Neuronal stem cell (in vitro differentiated cells): Measurements from ENCODE around the gene EIF4G3.

ENCODE experiments used
- DNase-seq: peaks from one replicate; pipeline ENCODE4 v3.0.0-alpha.2; 2013; ENCODE audit warnings: low spot score
- H2AFZ ChIP-seq: one replicate; pipeline ENCODE4 v1.6.1; 2013; ENCODE audit warnings: mild to moderate bottlenecking, low read length, inconsistent platforms
- H2AK5ac ChIP-seq: 2 replicates; pipeline ENCODE4 v1.6.1; 2013; ENCODE audit warnings: low read depth, mild to moderate bottlenecking, inconsistent platforms, low read length, moderate library complexity, mixed read lengths
- H2BK120ac ChIP-seq: 2 replicates; pipeline ENCODE4 v1.6.1; 2013; ENCODE audit warnings: low read depth, mild to moderate bottlenecking, inconsistent platforms, low read length, moderate library complexity, mixed read lengths
- H2BK12ac ChIP-seq: one replicate; pipeline ENCODE4 v1.6.1; 2013; ENCODE audit warnings: low read length, inconsistent platforms
- H2BK15ac ChIP-seq: 2 replicates; pipeline ENCODE4 v1.6.1; 2013; ENCODE audit warnings: mild to moderate bottlenecking, low read length, inconsistent platforms, mixed read lengths
- H2BK5ac ChIP-seq: one replicate; pipeline ENCODE4 v1.6.1; 2013; ENCODE audit warnings: inconsistent platforms, mild to moderate bottlenecking, low read length, moderate library complexity
- H3K14ac ChIP-seq: one replicate; pipeline ENCODE4 v1.6.1; 2013; ENCODE audit warnings: low read length, inconsistent platforms
- H3K18ac ChIP-seq: 2 replicates; pipeline ENCODE4 v1.6.1; 2013; ENCODE audit warnings: low read length, inconsistent platforms
- H3K23ac ChIP-seq: 2 replicates; pipeline ENCODE4 v1.6.1; 2013; ENCODE audit warnings: low read depth, mild to moderate bottlenecking, mixed read lengths, low read length, inconsistent platforms; ENCODE audit not compliant: poor library complexity
- H3K27ac ChIP-seq: replicated peaks from 3 replicates; pipeline ENCODE4 v1.5.1; 2013; ENCODE audit warnings: low read length, inconsistent platforms
- H3K27me3 ChIP-seq, 3 experiments: 2 replicates each; pipeline ENCODE4 v1.6.1; 2013; ENCODE audit warnings: low read length in 3 of 3, mild to moderate bottlenecking in 2 of 3, inconsistent platforms in 1 of 3, low read depth in 1 of 3, mixed read lengths in 1 of 3, moderate library complexity in 1 of 3; ENCODE audit not compliant: control insufficient read depth in 3 of 3, insufficient read depth in 3 of 3
- H3K36me3 ChIP-seq, 2 donors: replicated peaks in 1 of 2; 2 replicates each; pipeline ENCODE4 v1.6.1; 2013; ENCODE audit warnings: low read length in 2 of 2; ENCODE audit not compliant: control insufficient read depth in 2 of 2, insufficient read depth in 2 of 2
- H3K4ac ChIP-seq: 2 replicates; pipeline ENCODE4 v1.6.1; 2013; ENCODE audit warnings: inconsistent platforms, mild to moderate bottlenecking, low read length, moderate library complexity
- H3K4me1 ChIP-seq, 2 donors: 1 replicate in 1 of 2; 2 replicates in 1 of 2; pipeline ENCODE4 v1.6.1; 2013; ENCODE audit warnings: low read length in 2 of 2, low read depth in 1 of 2; ENCODE audit not compliant: control insufficient read depth in 2 of 2, insufficient read depth in 1 of 2
- H3K4me2 ChIP-seq: one replicate; pipeline ENCODE4 v1.6.1; 2013; ENCODE audit warnings: mild to moderate bottlenecking, low read length, inconsistent platforms; ENCODE audit not compliant: insufficient read depth, poor library complexity, severe bottlenecking
- H3K4me3 ChIP-seq, 2 donors: 2 replicates each; pipeline ENCODE4 v1.5.1; 2013; ENCODE audit warnings: low read length in 2 of 2, mild to moderate bottlenecking in 2 of 2, inconsistent platforms in 1 of 2, moderate library complexity in 1 of 2
- H3K79me1 ChIP-seq: one replicate; pipeline ENCODE4 v1.6.1; 2013; ENCODE audit warnings: low read depth, mild to moderate bottlenecking, inconsistent platforms, low read length, moderate library complexity
- H3K9ac ChIP-seq: one replicate; pipeline ENCODE4 v1.6.1; 2013; ENCODE audit warnings: mild to moderate bottlenecking, low read depth, low read length, inconsistent platforms; ENCODE audit not compliant: poor library complexity
- H3K9me3 ChIP-seq, 2 donors: replicated peaks in 1 of 2; 2 replicates each; pipeline versions ENCODE3 to v1.6.1; 2013; ENCODE audit warnings: low read length in 2 of 2, mild to moderate bottlenecking in 2 of 2, inconsistent platforms in 1 of 2, low read depth in 1 of 2, mixed read lengths in 1 of 2, moderate library complexity in 1 of 2; ENCODE audit not compliant: control insufficient read depth in 2 of 2, insufficient read depth in 1 of 2
- H4K8ac ChIP-seq: one replicate; pipeline ENCODE4 v1.6.1; 2013; ENCODE audit warnings: low read depth, mild to moderate bottlenecking, inconsistent platforms, low read length, moderate library complexity
- H4K91ac ChIP-seq: one replicate; pipeline ENCODE4 v1.6.1; 2013; ENCODE audit warnings: low read length, low read depth, mild to moderate bottlenecking, inconsistent platforms; ENCODE audit not compliant: poor library complexity
- WGBS, 2 donors: extraction: QIAGEN DNeasy Blood & Tissue Kit; methylation state at CpG; one replicate each; pipeline ENCODE4 v1.1.7; 2013; ENCODE audit warnings: missing lambda C conversion rate in 2 of 2, mixed read lengths in 1 of 2; ENCODE audit not compliant: insufficient read length in 2 of 2, insufficient replicate concordance in 1 of 2; ENCODE audit errors: extremely low coverage in 2 of 2; 5-methylcytosine and 5-hydroxymethylcytosine counted together

The EIF4G3 gene

DNA sequence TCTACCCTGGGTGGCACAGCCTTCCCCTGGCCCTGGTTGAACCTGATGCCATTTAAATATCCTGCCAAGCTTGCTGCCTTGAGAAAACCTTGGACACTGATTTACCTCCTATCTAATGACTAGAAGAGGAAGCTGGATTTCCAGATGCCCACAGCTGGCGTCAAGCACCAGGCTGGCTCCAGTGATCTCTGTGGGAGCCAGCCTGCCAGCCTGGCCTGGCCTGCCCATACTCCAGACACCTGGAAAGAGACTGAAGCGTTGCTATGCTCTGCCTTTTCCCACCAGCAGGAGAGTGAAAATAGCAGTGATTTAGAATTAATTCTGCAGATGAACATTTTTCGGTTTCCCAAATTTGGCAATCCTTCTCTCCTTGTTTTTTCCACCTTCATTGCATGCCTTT lies 11.5 kb upstream of the EIF4G3 start:
- no peak overlapping the region for H3K18ac ChIP-seq

DNA sequence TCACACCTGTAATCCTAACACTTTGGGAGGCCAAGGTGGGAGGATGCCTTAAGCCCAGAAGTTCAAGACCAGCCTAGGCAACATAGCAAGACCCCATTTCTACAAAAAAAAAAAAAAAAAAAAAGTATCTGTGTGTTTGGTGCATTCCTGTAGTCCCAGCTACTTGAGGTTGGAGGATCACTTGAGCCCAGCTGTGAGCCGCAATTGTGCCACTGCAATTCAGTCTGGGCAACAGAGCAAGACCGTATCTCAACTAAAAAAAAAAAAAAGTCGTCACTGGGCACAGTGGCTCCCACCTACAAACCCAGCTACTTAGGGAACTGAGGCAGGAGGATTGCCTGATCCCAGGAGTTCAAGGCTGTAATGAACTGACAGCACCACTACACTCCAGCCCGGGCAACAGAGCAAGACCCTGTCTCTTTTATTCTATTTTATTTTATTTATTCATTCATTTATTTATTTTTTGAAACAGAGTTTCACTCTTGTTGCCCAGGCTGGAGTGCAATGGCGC lies 8.6 kb upstream of the EIF4G3 start:
- Histone ChIP-seq H3K4me2 (no peak overlapping the region), H3K9ac (no peak overlapping the region), H2BK5ac (no peak overlapping the region), H3K4ac (no peak overlapping the region), H2BK120ac (no peak overlapping the region), H3K9me3 (no peaks in the 10 kb centered on the region), H2AFZ (no peak overlapping the region), H4K8ac (no peak overlapping the region), H3K36me3 (no peaks in the 10 kb centered on the region), H3K14ac (no peak overlapping the region), H3K27me3 (peaks cover 0 to 9% (median 0%) of the 10 kb centered on the region in 3 experiments), H2BK12ac (no peak overlapping the region), H3K79me1 (no peaks in the 10 kb centered on the region), H2BK15ac (no peak overlapping the region), H3K27ac (no peak overlapping the region), H4K91ac (no peak overlapping the region), H3K4me1 (no peaks in the 10 kb centered on the region), H2AK5ac (no peak overlapping the region), H3K4me3 (no peak overlapping the region), H3K18ac (no peak overlapping the region), H3K23ac (no peak overlapping the region)
- no CpG with 5 or more reads among the region's 5 CpGs for WGBS, 2 donors
- no peak for DNase-seq

More for the DNA sequence above, 11.5 kb upstream of the EIF4G3 start:
- no peak overlapping the region for H3K23ac ChIP-seq
- H3K36me3 ChIP-seq, result no peaks in the 10 kb centered on the region
- no peak overlapping the region for H2AK5ac ChIP-seq
- H4K8ac ChIP-seq, result no peak overlapping the region
- H2BK5ac ChIP-seq, result no peak overlapping the region
- no CpG with 5 or more reads among the region's 3 CpGs for WGBS, 2 donors
- no peak overlapping the region for H3K4me3 ChIP-seq
- H3K4me1 ChIP-seq, result peaks cover 0 to 13% of the 10 kb centered on the region in 2 donors
- H3K4ac ChIP-seq, result no peak overlapping the region
- no peak overlapping the region for H3K27ac ChIP-seq
- no peak for DNase-seq
- no peaks in the 10 kb centered on the region for H3K9me3 ChIP-seq
- H3K4me2 ChIP-seq, result no peak overlapping the region
- no peak overlapping the region for H3K9ac ChIP-seq
- no peaks in the 10 kb centered on the region for H3K79me1 ChIP-seq
- H3K14ac ChIP-seq, result no peak overlapping the region
- no peak overlapping the region for H2BK120ac ChIP-seq
- H3K27me3 ChIP-seq, result peaks cover 0 to 10% (median 0%) of the 10 kb centered on the region in 3 experiments
- no peak overlapping the region for H4K91ac ChIP-seq
- H2AFZ ChIP-seq, result no peak overlapping the region
- no peak overlapping the region for H2BK15ac ChIP-seq
- no peak overlapping the region for H2BK12ac ChIP-seq

DNA sequence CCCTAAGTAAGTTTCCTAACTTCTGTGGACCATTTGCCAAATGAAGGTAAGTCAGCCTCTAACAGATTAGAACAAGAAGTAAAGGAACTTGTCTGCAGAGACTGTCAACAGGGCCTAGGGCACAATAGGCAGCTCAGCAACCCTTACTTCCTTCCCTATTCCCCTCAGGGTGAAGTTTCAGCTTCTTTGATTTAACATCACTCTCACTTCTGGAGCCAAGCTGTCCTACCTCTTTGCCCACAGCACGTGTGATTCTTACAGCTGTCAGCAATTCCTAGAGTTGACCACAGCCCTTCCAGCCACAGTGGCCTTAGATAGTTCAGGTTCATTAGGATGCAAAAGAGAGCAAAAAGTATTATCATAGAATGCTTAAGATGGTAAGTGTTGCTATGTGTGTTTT lies 7.6 kb upstream of the EIF4G3 start:
- Histone ChIP-seq H3K4me1 (no peaks in the 10 kb centered on the region), H3K14ac (no peak overlapping the region), H3K18ac (no peak overlapping the region), H3K23ac (no peak overlapping the region), H3K27me3 (peaks cover 0 to 2% (median 0%) of the 10 kb centered on the region in 3 experiments), H2AK5ac (no peak overlapping the region), H2BK5ac (no peak overlapping the region), H3K36me3 (no peaks in the 10 kb centered on the region), H3K27ac (no peak overlapping the region), H2BK12ac (no peak overlapping the region), H3K4me2 (no peak overlapping the region), H3K9me3 (no peaks in the 10 kb centered on the region), H2BK15ac (no peak overlapping the region), H2AFZ (no peak overlapping the region), H4K91ac (no peak overlapping the region), H3K4ac (no peak overlapping the region), H3K79me1 (no peaks in the 10 kb centered on the region), H2BK120ac (no peak overlapping the region), H3K4me3 (no peak overlapping the region), H3K9ac (no peak overlapping the region), H4K8ac (no peak overlapping the region)
- no peak for DNase-seq
- WGBS, 2 donors, result no CpG with 5 or more reads among the region's 1 CpG

DNA sequence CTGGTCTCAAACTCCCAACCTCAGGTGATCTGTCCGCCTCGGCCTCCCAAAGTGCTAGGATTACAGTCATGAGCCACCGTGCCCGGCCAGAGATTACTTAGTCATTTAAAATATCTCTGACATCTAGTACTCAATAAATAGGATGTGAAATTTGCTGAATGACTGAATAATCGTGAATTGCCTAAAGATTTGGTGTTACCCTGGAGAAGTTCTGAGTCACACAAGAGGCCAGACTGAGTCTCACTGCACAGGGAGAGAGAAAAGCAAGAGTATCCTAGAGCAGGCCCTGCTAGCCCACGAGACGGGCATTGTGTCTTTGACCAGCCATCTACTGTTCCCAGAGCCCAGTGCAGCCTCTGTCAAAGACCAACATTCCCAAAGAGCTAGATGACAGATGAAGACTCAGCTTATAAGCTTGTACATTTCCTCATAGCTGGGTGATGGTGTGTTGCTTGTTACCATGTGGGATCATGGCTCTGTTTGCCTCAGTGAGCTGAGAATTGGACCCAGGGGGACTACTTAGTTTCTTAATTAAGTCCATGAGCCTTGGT lies 5.6 kb upstream of the EIF4G3 start:
- H3K14ac ChIP-seq, result no peak overlapping the region
- no peak overlapping the region for H3K27ac ChIP-seq
- H2BK120ac ChIP-seq, result no peak overlapping the region
- H3K27me3 ChIP-seq, result no peaks in the 10 kb centered on the region
- no peak overlapping the region for H2AFZ ChIP-seq
- H3K9ac ChIP-seq, result no peak overlapping the region
- no peak overlapping the region for H3K4ac ChIP-seq
- H2BK12ac ChIP-seq, result no peak overlapping the region
- no peak overlapping the region for H3K18ac ChIP-seq
- H3K9me3 ChIP-seq, result no peaks in the 10 kb centered on the region
- H2AK5ac ChIP-seq, result no peak overlapping the region
- H3K23ac ChIP-seq, result no peak overlapping the region
- H4K8ac ChIP-seq, result no peak overlapping the region
- H3K4me2 ChIP-seq, result no peak overlapping the region
- H2BK5ac ChIP-seq, result no peak overlapping the region
- H3K4me3 ChIP-seq, result no peak overlapping the region
- no peak for DNase-seq
- no peaks in the 10 kb centered on the region for H3K36me3 ChIP-seq
- peaks cover 2% of the 10 kb centered on the region in 2 donors for H3K4me1 ChIP-seq
- H2BK15ac ChIP-seq, result no peak overlapping the region
- H3K79me1 ChIP-seq, result no peaks in the 10 kb centered on the region
- WGBS, 2 donors, result no CpG with 5 or more reads among the region's 7 CpGs
- H4K91ac ChIP-seq, result no peak overlapping the region
